Body of pancreas (tissue), 4 donors: ENCODE data around the gene FAM50A. TPM values are rescaled to one million over a fixed set of nuclear protein-coding genes. Genes with fewer than 3 reads are reported as not detected.

Experiments used
- ATAC-seq: fragments of 150-250 bp; one replicate; pipeline ENCODE4 v1.9.1; 2016
- DNase-seq, 4 donors: peaks; one replicate each; pipeline ENCODE4 v3.0.0-alpha.2; 2019
- H3K27ac ChIP-seq, 4 donors: fragments of 200-600 bp; sonication (generic); 1 replicate in 3 of 4; 2 replicates in 1 of 4; pipeline versions ENCODE4 v1.5.1 to v1.6.1; 2016 to 2019; ENCODE audit warnings: mild to moderate bottlenecking in 1 of 4, mixed read lengths in 1 of 4, moderate library complexity in 1 of 4
- H3K27me3 ChIP-seq, 2 donors: fragments of 200-600 bp; sonication (generic); one replicate each; pipeline ENCODE4 v1.6.0; 2016; ENCODE audit warnings: mild to moderate bottlenecking in 1 of 2
- H3K36me3 ChIP-seq, 2 donors: fragments of 200-600 bp; sonication (generic); replicated peaks in 1 of 2; 2 replicates each; pipeline ENCODE4 v1.5.1; 2016; ENCODE audit warnings: low read depth in 2 of 2; ENCODE audit not compliant: insufficient read depth in 1 of 2
- H3K4me1 ChIP-seq: fragments of 200-600 bp; sonication (generic); one replicate; pipeline ENCODE4 v1.6.0; 2016
- H3K4me3 ChIP-seq, 2 donors: fragments of 200-600 bp; sonication (generic); 1 replicate in 1 of 2; 2 replicates in 1 of 2; pipeline ENCODE4 v1.5.1; 2016 to 2019
- H3K9me3 ChIP-seq, 3 donors: fragments of 200-600 bp; sonication (generic); 1 replicate in 2 of 3; 2 replicates in 1 of 3; pipeline ENCODE4 v1.5.1; 2016
- CTCF ChIP-seq, 7 experiments: fragments of 450-650 bp in 4 of 7; fragments of 200-600 bp in 3 of 7; sonication (generic) in 3 of 7; IDR thresholded peaks; one replicate each; pipeline ENCODE4 v1.5.1; 2016 to 2019; ENCODE audit warnings: antibody characterized with exemption in 7 of 7
- POLR2A ChIP-seq, 3 donors: fragments of 450-650 bp; IDR thresholded peaks; one replicate each; pipeline ENCODE4 v1.6.1; 2016; ENCODE audit warnings: antibody characterized with exemption in 3 of 3, mild to moderate bottlenecking in 2 of 3
- WGBS, 2 donors: methylation state at CpG; one replicate each; pipeline ENCODE4 v1.1.5; 2017; 5-methylcytosine and 5-hydroxymethylcytosine counted together
- intact Hi-C: fragments of 100-400 bp; cut with DNase I; formaldehyde crosslinking; loops from one replicate; pipeline ENCODE4 v1.15.1; 2023
- total RNA-seq, 2 donors: library from RNA; depleted of rRNA; stranded (reverse); fragments of >200 nt; gene quantifications; one replicate each; pipeline ENCODE4 v1.1.0, GENCODE V29; 2016

Gene FAM50A
- total RNA-seq, 2 donors from 2014 or later = 14.5 to 48.8 TPM

DNA sequence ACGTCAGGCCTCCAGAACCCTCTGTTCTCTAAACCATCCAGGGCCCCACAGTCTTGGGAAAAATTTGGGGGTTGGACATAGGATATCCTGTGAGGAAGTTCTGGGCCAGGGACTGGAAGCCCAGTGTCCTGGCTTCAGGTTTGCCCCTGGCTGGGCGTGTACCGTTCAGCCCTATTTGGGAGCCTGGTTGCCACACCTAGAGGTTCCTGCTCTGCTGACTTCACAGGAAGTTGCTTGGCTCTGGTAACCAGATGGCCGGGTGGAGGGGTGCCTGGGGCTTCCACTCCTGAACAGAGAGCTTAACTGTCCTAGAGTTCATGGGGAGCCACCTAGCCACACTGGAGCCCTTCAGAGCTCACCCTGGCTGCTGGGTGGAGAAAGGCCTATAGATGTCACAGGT is 31.5 kb upstream of the FAM50A start:
- H3K9me3 ChIP-seq = no peaks in the 10 kb centered on the region
- WGBS, 2 donors = 20% methylated on average over 2 of the region's 4 CpGs; no CpG with 5 or more reads in 1 of the 2 donors
- H3K4me3 ChIP-seq = no peak overlapping the region
- DNase-seq = no peak
- no peak for ATAC-seq
- H3K36me3 ChIP-seq = no peaks in the 10 kb centered on the region
- peak overlapping the region in 3 of 4 donors; percentile 77 to 90 (median 84) for H3K27ac ChIP-seq
- peaks cover 12% of the 10 kb centered on the region for H3K4me1 ChIP-seq
- intact Hi-C loops = no loop called here
- no peak for TF ChIP-seq POLR2A (IDR thresholded peaks at IDR 0.05)
- no peak for TF ChIP-seq CTCF (IDR thresholded peaks at IDR 0.05)
- no peaks in the 10 kb centered on the region for H3K27me3 ChIP-seq

DNA sequence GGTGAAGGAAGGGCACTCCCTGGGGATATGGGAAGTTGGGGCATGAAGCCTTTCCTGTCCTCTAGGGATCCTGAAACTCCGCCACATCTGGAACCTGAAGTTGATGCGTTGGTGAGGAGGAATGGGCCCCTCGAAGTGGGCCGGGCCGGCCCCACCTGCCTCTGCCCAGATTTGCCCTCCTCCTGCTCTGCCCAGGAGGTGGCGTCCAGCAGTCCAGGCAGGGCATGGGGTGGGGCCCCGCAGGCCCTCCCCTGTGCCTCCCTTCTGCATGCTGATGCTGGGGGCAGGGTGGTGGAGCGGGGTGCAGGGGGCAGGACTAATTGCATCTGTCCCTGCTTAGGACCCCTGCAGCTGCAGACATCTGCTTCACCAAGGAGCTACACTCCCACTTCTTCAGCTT is 30.8 kb upstream of the FAM50A start:
- intact Hi-C loops = no loop called here
- H3K27ac ChIP-seq = no peak overlapping the region
- DNase-seq (no peak), ATAC-seq (no peak)
- 53% methylated on average over 6 of the region's 8 CpGs; no CpG with 5 or more reads in 1 of the 2 donors for WGBS, 2 donors
- H3K9me3 ChIP-seq = no peaks in the 10 kb centered on the region
- no peaks in the 10 kb centered on the region for H3K27me3 ChIP-seq
- H3K4me1 ChIP-seq = peaks cover 12% of the 10 kb centered on the region
- H3K4me3 ChIP-seq = no peak overlapping the region
- no peak for TF ChIP-seq POLR2A (IDR thresholded peaks at IDR 0.05)
- no peak for TF ChIP-seq CTCF (IDR thresholded peaks at IDR 0.05)
- no peaks in the 10 kb centered on the region for H3K36me3 ChIP-seq

DNA sequence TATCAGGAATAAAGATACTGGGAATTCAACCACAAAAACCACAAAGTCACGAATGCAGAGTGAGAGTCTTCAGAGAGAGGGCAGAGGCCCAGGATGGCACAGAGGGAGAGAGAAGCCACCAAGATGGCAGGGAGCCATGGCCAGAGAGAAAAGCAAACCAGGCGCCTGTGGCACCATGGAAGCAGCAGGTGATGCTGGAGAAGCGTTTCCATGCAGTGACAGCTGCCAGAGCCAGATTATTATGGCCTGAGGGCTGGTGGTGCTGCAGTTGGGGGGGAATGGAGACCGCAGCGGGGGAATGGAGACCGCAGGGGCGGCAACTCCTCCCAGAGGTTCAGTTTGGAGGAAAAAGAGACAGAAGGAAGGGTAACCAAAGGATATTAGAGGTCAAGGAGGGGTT is 26.8 kb upstream of the FAM50A start:
- intact Hi-C loops = no loop called here
- Histone ChIP-seq H3K9me3 (no peaks in the 10 kb centered on the region), H3K36me3 (no peaks in the 10 kb centered on the region), H3K27ac (no peak overlapping the region), H3K27me3 (no peaks in the 10 kb centered on the region), H3K4me1 (peaks cover 9% of the 10 kb centered on the region), H3K4me3 (no peak overlapping the region)
- ATAC-seq = no peak
- TF ChIP-seq CTCF (IDR thresholded peaks at IDR 0.05) = no peak
- TF ChIP-seq POLR2A (IDR thresholded peaks at IDR 0.05) = no peak
- no peak for DNase-seq
- WGBS, 2 donors = 83 to 84% methylated on average over 7 of the region's 7 CpGs

DNA sequence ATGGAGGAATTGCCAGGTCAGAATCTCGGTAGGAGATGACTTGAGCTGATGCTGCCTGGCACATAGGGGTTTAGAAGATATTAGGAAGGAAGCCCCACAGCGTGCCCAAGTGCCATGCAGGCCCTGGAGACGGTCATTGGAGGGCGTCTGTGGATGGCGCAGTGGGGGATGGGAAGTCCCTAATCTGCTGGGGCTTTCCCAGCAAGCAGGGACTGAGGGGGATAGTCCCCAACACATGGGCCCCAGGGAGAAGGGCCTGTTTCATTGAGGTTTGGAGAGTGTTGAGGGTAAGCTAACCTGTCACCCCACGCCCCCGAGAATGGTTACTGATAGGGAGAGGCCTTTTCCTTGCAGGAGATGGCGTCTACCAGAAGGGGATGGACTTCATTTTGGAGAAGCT is 24.8 kb upstream of the FAM50A start:
- intact Hi-C loops = no loop called here
- Histone ChIP-seq H3K27me3 (no peaks in the 10 kb centered on the region), H3K4me3 (no peak overlapping the region), H3K9me3 (no peaks in the 10 kb centered on the region), H3K4me1 (no peaks in the 10 kb centered on the region), H3K27ac (no peak overlapping the region), H3K36me3 (no peaks in the 10 kb centered on the region)
- DNase-seq (no peak), ATAC-seq (no peak)
- 91 to 94% methylated on average over 3 to 4 of the region's 8 CpGs for WGBS, 2 donors
- TF ChIP-seq POLR2A (IDR thresholded peaks at IDR 0.05) = no peak
- no peak for TF ChIP-seq CTCF (IDR thresholded peaks at IDR 0.05)

DNA sequence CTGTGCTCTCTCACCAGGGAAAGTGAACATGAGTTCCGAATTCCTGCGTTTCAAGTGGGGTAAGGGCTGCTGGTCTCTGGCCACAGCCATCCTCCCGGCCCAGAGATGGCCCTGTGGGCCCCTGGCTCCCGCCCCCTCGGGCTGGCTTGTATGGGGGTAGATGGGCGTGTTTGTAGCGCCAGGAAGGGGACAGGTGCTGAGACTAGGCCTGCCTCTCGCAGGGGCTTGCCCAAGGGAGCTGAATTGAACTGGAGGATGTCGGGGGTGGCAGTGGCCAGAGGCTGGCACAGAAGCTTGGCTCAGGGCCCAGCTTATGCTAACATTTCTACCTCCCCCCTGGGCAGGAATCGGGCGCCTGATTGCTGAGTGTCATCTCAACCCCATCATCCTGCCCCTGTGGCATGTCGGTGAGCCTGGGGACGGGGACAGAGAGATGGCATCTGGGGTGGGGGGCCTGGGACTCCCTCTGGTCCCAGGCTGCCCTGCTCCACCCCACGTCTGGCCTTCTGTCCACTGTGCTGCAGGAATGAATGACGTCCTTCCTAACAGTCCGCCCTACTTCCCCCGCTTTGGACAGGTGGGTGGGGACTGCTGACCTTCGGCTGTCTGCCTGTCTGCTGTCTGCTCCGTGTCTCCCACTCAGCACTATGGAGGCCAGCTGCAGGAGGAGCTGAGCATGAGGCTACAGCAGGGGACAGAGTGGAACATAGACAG is 24.1 kb upstream of the FAM50A start:
- DNase-seq (no peak), ATAC-seq (no peak)
- 57 to 65% methylated on average over 4 to 5 of the region's 19 CpGs for WGBS, 2 donors
- H3K27ac ChIP-seq = no peak overlapping the region
- no peak overlapping the region for H3K4me3 ChIP-seq
- H3K27me3 ChIP-seq = no peaks in the 10 kb centered on the region
- intact Hi-C loops = no loop called here
- TF ChIP-seq CTCF (IDR thresholded peaks at IDR 0.05) = no peak
- no peak for TF ChIP-seq POLR2A (IDR thresholded peaks at IDR 0.05)
- H3K36me3 ChIP-seq = no peaks in the 10 kb centered on the region
- no peaks in the 10 kb centered on the region for H3K9me3 ChIP-seq
- no peaks in the 10 kb centered on the region for H3K4me1 ChIP-seq
